Measurements from ENCODE around the gene YTHDF1. TPM values are rescaled to one million over a fixed set of nuclear protein-coding genes. Genes with fewer than 3 reads are reported as not detected.

The YTHDF1 gene
- total and polyA plus RNA-seq, 2 donors (not counting 1 experiment from before 2014, with no cell fraction given), result 16.3 to 25.9 TPM

DNA sequence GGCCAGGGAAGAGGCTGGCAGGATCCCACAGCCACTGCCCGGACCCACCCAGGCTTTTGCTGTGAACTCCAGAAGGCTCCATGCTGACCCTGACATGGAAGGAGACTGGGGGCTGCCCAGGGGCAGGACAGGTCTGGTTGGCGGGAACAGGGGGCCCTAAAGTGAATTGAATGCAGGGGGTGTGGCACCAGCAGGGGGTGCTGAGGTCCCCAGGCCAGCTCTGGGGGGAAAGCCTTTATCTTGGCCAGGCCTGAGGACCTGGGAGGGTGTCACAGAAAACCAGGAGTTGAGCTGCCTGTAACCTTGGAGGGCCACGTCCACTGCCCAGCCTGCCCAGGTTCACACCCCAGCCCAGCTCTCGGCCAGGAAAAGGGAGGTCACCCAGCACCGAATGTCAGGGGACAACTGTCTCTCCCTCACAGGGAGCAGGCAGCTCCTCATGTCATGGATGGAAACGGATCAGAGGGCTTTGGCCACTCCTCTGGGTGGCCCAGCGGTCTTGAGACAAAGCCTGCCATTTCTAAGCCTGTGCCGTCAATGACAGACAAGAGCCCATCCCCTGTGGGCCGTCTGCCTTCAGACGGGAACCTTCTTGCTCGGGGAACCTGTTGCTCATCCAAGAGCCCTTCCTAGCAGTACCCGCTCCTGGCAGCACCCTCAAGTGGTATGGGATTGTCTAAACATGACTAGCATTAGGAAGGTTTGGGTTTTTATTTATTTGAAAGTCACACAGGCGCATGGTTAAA, 2.9 kb upstream of the YTHDF1 start:
- no peak overlapping the region for H3K4me2 ChIP-seq (ENCODE audit: extremely low read depth, insufficient read depth, low read length)
- H3K9ac ChIP-seq (ENCODE audit: insufficient read depth, low read length), result no peak overlapping the region
- no peak for DNase-seq (ENCODE audit: low read depth in 2 of 2)
- H3K9me3 ChIP-seq (ENCODE audit: control insufficient read depth, insufficient read depth, low read depth, low read length), result no peaks in the 10 kb centered on the region
- no peak overlapping the region for H2AFZ ChIP-seq (ENCODE audit: low read length)
- no peaks in the 10 kb centered on the region for H4K20me1 ChIP-seq (ENCODE audit: control insufficient read depth, extremely low read depth, insufficient read depth, low read length)
- H3K27me3 ChIP-seq (ENCODE audit: control insufficient read depth, insufficient read depth, low read length), result peaks cover 8% of the 10 kb centered on the region
- no peak overlapping the region for H3K27ac ChIP-seq (ENCODE audit: insufficient read depth, low read length)
- H3K4me1 ChIP-seq (ENCODE audit: control insufficient read depth, extremely low read depth, insufficient read depth, low read length), result peaks cover 5% of the 10 kb centered on the region
- TF ChIP-seq EZH2 (IDR thresholded peaks at IDR 0.05; ENCODE audit: low read length, missing control alignments), result no peak
- TF ChIP-seq, protein P1, sequence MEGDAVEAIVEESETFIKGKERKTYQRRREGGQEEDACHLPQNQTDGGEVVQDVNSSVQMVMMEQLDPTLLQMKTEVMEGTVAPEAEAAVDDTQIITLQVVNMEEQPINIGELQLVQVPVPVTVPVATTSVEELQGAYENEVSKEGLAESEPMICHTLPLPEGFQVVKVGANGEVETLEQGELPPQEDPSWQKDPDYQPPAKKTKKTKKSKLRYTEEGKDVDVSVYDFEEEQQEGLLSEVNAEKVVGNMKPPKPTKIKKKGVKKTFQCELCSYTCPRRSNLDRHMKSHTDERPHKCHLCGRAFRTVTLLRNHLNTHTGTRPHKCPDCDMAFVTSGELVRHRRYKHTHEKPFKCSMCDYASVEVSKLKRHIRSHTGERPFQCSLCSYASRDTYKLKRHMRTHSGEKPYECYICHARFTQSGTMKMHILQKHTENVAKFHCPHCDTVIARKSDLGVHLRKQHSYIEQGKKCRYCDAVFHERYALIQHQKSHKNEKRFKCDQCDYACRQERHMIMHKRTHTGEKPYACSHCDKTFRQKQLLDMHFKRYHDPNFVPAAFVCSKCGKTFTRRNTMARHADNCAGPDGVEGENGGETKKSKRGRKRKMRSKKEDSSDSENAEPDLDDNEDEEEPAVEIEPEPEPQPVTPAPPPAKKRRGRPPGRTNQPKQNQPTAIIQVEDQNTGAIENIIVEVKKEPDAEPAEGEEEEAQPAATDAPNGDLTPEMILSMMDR (conservative IDR thresholded peaks at IDR 0.05 in 1 of 2, IDR thresholded peaks at IDR 0.05 in 1 of 2; ENCODE audit: low read depth in 1 of 2, low read length in 2 of 2), result no peak
- peaks cover 18% of the 10 kb centered on the region for H3K79me2 ChIP-seq (ENCODE audit: control insufficient read depth, insufficient read depth, low read length)
- no peak overlapping the region for H3K4me3 ChIP-seq (replicated peaks in 1 of 4; ENCODE audit: control extremely low read depth in 1 of 4, insufficient read depth in 1 of 4, low read depth in 3 of 4, low read length in 4 of 4)
- no peaks in the 10 kb centered on the region for H3K36me3 ChIP-seq (ENCODE audit: control insufficient read depth, insufficient read depth, low read length)

DNA sequence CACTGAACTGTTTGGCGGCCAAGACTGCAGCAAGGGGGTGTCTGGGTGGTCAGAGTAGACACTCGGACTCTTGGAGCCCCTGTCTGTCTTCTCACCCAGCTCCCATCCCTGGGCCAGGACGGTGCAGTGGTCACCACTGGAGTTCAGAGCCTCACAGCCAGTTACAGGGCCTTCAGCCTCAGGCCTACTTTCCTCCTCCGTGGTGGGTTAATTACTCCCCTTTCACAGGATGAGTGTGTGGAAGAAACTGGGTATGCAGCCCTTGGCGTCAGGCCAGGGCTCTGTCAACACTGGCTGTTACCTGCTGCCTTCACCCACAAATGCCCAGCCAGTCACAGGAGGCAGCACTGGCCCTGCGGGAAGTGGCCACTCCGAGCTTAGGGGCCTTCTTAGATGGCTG, 1.8 kb upstream of the YTHDF1 start:
- Histone ChIP-seq H3K27ac (ENCODE audit: insufficient read depth, low read length) (no peak overlapping the region), H3K27me3 (ENCODE audit: control insufficient read depth, insufficient read depth, low read length) (peaks cover 8% of the 10 kb centered on the region), H3K36me3 (ENCODE audit: control insufficient read depth, insufficient read depth, low read length) (peaks cover 6% of the 10 kb centered on the region), H3K4me1 (ENCODE audit: control insufficient read depth, extremely low read depth, insufficient read depth, low read length) (peaks cover 5% of the 10 kb centered on the region), H3K79me2 (ENCODE audit: control insufficient read depth, insufficient read depth, low read length) (peaks cover 29% of the 10 kb centered on the region), H3K4me3 (replicated peaks in 1 of 4; ENCODE audit: control extremely low read depth in 1 of 4, insufficient read depth in 1 of 4, low read depth in 3 of 4, low read length in 4 of 4) (no peak overlapping the region), H3K9ac (ENCODE audit: insufficient read depth, low read length) (no peak overlapping the region), H3K9me3 (ENCODE audit: control insufficient read depth, insufficient read depth, low read depth, low read length) (no peaks in the 10 kb centered on the region), H2AFZ (ENCODE audit: low read length) (no peak overlapping the region), H4K20me1 (ENCODE audit: control insufficient read depth, extremely low read depth, insufficient read depth, low read length) (no peaks in the 10 kb centered on the region), H3K4me2 (ENCODE audit: extremely low read depth, insufficient read depth, low read length) (no peak overlapping the region)
- DNase-seq (ENCODE audit: low read depth in 2 of 2), result no peak
- TF ChIP-seq EZH2 (IDR thresholded peaks at IDR 0.05; ENCODE audit: low read length, missing control alignments), result no peak
- TF ChIP-seq, protein P1 (conservative IDR thresholded peaks at IDR 0.05 in 1 of 2, IDR thresholded peaks at IDR 0.05 in 1 of 2; ENCODE audit: low read depth in 1 of 2, low read length in 2 of 2), result no peak

DNA sequence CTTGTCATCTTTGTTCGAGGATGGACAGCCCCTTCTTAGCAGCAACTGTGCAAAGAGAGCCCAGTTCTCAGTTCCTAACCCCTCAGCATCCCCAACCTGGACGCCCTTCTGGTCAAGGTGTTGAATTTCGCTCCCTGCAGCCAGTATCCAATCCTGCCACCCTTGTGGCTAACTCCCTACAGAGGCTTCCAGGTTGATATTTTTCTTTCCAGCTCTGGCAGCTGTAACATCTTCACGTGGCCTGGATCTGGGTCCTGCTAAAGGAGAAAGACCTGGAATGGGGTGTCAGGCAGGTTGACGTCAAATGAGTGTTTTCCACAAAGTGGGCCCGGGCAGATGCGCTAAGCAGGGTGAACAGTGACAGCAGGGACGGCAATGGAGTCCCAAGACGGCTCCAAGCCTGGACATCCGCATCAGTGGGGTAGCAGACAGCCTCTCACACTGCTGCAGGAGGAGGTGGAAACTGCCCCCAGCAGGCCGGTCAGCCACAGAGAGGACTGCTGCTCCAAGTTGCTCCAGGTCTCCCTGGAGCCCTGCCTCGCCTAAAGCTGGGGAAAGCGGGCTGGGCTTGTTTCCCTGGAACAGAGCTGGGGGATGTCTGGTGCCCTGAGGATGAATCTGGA, 1.0 kb upstream of the YTHDF1 start:
- H3K36me3 ChIP-seq (ENCODE audit: control insufficient read depth, insufficient read depth, low read length), result peaks cover 6% of the 10 kb centered on the region
- H3K9me3 ChIP-seq (ENCODE audit: control insufficient read depth, insufficient read depth, low read depth, low read length), result no peaks in the 10 kb centered on the region
- TF ChIP-seq EZH2 (IDR thresholded peaks at IDR 0.05; ENCODE audit: low read length, missing control alignments), result no peak
- TF ChIP-seq, protein P1 (conservative IDR thresholded peaks at IDR 0.05 in 1 of 2, IDR thresholded peaks at IDR 0.05 in 1 of 2; ENCODE audit: low read depth in 1 of 2, low read length in 2 of 2), result no peak
- H3K27ac ChIP-seq (ENCODE audit: insufficient read depth, low read length), result no peak overlapping the region
- peak overlapping the region; percentile 84 for H3K4me2 ChIP-seq (ENCODE audit: extremely low read depth, insufficient read depth, low read length)
- H3K79me2 ChIP-seq (ENCODE audit: control insufficient read depth, insufficient read depth, low read length), result peaks cover 35% of the 10 kb centered on the region
- H4K20me1 ChIP-seq (ENCODE audit: control insufficient read depth, extremely low read depth, insufficient read depth, low read length), result no peaks in the 10 kb centered on the region
- peak overlapping the region; percentile 43 to 87 (median 68) for H3K4me3 ChIP-seq (replicated peaks in 1 of 4; ENCODE audit: control extremely low read depth in 1 of 4, insufficient read depth in 1 of 4, low read depth in 3 of 4, low read length in 4 of 4)
- H2AFZ ChIP-seq (ENCODE audit: low read length), result peak overlapping the region; percentile 7
- peaks cover 8% of the 10 kb centered on the region for H3K27me3 ChIP-seq (ENCODE audit: control insufficient read depth, insufficient read depth, low read length)
- DNase-seq (ENCODE audit: low read depth in 2 of 2), result no peak
- peaks cover 5% of the 10 kb centered on the region for H3K4me1 ChIP-seq (ENCODE audit: control insufficient read depth, extremely low read depth, insufficient read depth, low read length)
- H3K9ac ChIP-seq (ENCODE audit: insufficient read depth, low read length), result peak overlapping the region; percentile 61

All from fibroblast of lung (primary cell).